H1 (cell line): Measurements from ENCODE around the gene MGAT5. TPM values are rescaled to one million over a fixed set of nuclear protein-coding genes. Genes with fewer than 3 reads are reported as not detected.

Experiments
- CTCF ChIA-PET: fragments of 300-600 bp; sonication (Branson Sonifier 250); formaldehyde crosslinking; loops from one replicate; lab custom pipeline; 2021; ENCODE audit not compliant: partially characterized antibody; lab: Charles Lee
- POLR2A ChIA-PET: fragments of 300-600 bp; sonication (Branson Sonifier 250); formaldehyde crosslinking; loops from one replicate; lab custom pipeline; 2021; ENCODE audit warnings: inconsistent platforms; ENCODE audit not compliant: partially characterized antibody; lab: Charles Lee
- DNase-seq, 2 experiments: peaks; one replicate each; pipeline versions ENCODE4 v3.0.0 to v3.0.0-alpha.2; 2010 to 2022; ENCODE audit warnings: low spot score in 2 of 2, low read depth in 1 of 2, mixed read lengths in 1 of 2
- FAIRE-seq: peaks from 2 replicates; lab custom pipeline; 2011; peaks lifted over from hg19 to GRCh38; lab: Jason Lieb, UNC
- H2AFZ ChIP-seq: 2 replicates; pipeline ENCODE4 v1.8.1; 2012; ENCODE audit warnings: low read length, inconsistent platforms
- H2AK5ac ChIP-seq: 2 replicates; pipeline ENCODE4 v1.6.1; 2013; ENCODE audit warnings: low read depth, low read length
- H2BK120ac ChIP-seq: replicated peaks from 2 replicates; pipeline ENCODE3; 2013; ENCODE audit warnings: low read depth, low read length, inconsistent platforms
- H2BK12ac ChIP-seq: 2 replicates; pipeline ENCODE4 v1.6.1; 2013; ENCODE audit warnings: low read depth, low read length
- H2BK15ac ChIP-seq: 2 replicates; pipeline ENCODE4 v1.6.1; 2013; ENCODE audit warnings: low read length
- H2BK20ac ChIP-seq: 2 replicates; pipeline ENCODE4 v1.6.1; 2013; ENCODE audit warnings: low read length
- H2BK5ac ChIP-seq: 2 replicates; pipeline ENCODE4 v1.6.1; 2013; ENCODE audit warnings: low read depth, low read length
- H3K14ac ChIP-seq: 2 replicates; pipeline ENCODE4 v1.6.1; 2013; ENCODE audit warnings: inconsistent platforms; ENCODE audit not compliant: insufficient read length
- H3K18ac ChIP-seq: 2 replicates; pipeline ENCODE4 v1.6.1; 2013; ENCODE audit warnings: low read length; ENCODE audit errors: extremely low read depth
- H3K23ac ChIP-seq: 2 replicates; pipeline ENCODE4 v1.6.1; 2013; ENCODE audit warnings: inconsistent platforms; ENCODE audit not compliant: insufficient read length
- H3K23me2 ChIP-seq: 2 replicates; pipeline ENCODE4 v1.6.1; 2013; ENCODE audit warnings: low read depth, low read length
- H3K27ac ChIP-seq: 2 replicates; pipeline ENCODE4 v1.6.1; 2011; ENCODE audit warnings: low read depth, low read length, inconsistent platforms
- H3K27me3 ChIP-seq, 4 experiments: replicated peaks in 1 of 4; 1 replicate in 1 of 4; 2 replicates in 3 of 4; pipeline versions ENCODE4 v1.6.1 to v1.8.1; 2011 to 2013; ENCODE audit warnings: low read length in 3 of 4, mild to moderate bottlenecking in 3 of 4, inconsistent platforms in 2 of 4, mixed read lengths in 2 of 4, moderate library complexity in 1 of 4; ENCODE audit not compliant: control insufficient read depth in 3 of 4, insufficient read depth in 3 of 4; ENCODE audit errors: extremely low read depth in 1 of 4
- H3K36me3 ChIP-seq, 4 experiments: 2 replicates each; pipeline versions ENCODE4 v1.6.1 to v1.8.1; 2011 to 2013; ENCODE audit warnings: mild to moderate bottlenecking in 4 of 4, low read length in 3 of 4, moderate library complexity in 2 of 4, control low read depth in 1 of 4, inconsistent platforms in 1 of 4; ENCODE audit not compliant: insufficient read depth in 4 of 4, control insufficient read depth in 2 of 4
- H3K4ac ChIP-seq: replicated peaks from 2 replicates; pipeline ENCODE3; 2013; ENCODE audit warnings: low read length, low read depth, mixed read lengths, inconsistent platforms; ENCODE audit not compliant: insufficient read length
- H3K4me1 ChIP-seq, 4 experiments: replicated peaks in 1 of 4; 1 replicate in 1 of 4; 2 replicates in 3 of 4; pipeline versions ENCODE4 v1.6.1 to v1.8.1; 2011 to 2013; ENCODE audit warnings: low read length in 3 of 4, inconsistent platforms in 2 of 4, mixed read lengths in 1 of 4; ENCODE audit not compliant: insufficient read depth in 4 of 4, control insufficient read depth in 3 of 4
- H3K4me2 ChIP-seq, 2 experiments: 2 replicates each; pipeline versions ENCODE4 v1.6.1 to v1.8.1; 2011 to 2013; ENCODE audit warnings: low read depth in 2 of 2, low read length in 2 of 2, control low read depth in 1 of 2, inconsistent platforms in 1 of 2, mild to moderate bottlenecking in 1 of 2; ENCODE audit not compliant: insufficient read depth in 1 of 2
- H3K4me3 ChIP-seq, 4 experiments: fragments of 200-600, 300-600 bp in 1 of 4; sonication (generic), shearing (Covaris generic), sonication (Bioruptor Twin) in 1 of 4; 2 replicates each; pipeline versions ENCODE4 v1.5.1 to v1.8.1; 2011 to 2016; ENCODE audit warnings: low read length in 4 of 4, low read depth in 3 of 4, control low read depth in 2 of 4, inconsistent platforms in 2 of 4, mild to moderate bottlenecking in 2 of 4, mixed read lengths in 1 of 4, moderate library complexity in 1 of 4; ENCODE audit not compliant: insufficient read depth in 2 of 4; ENCODE audit errors: extremely low read depth in 1 of 4
- H3K56ac ChIP-seq: replicated peaks from 2 replicates; pipeline ENCODE3; 2013; ENCODE audit warnings: low read depth, mild to moderate bottlenecking, mixed read lengths, low read length, inconsistent platforms; ENCODE audit not compliant: insufficient read length
- H3K79me1 ChIP-seq: 2 replicates; pipeline ENCODE4 v1.6.1; 2013; ENCODE audit warnings: low read depth, low read length, control low read depth
- H3K79me2 ChIP-seq, 2 experiments: 2 replicates each; pipeline versions ENCODE4 v1.6.1 to v1.8.1; 2012 to 2013; ENCODE audit warnings: low read length in 2 of 2, mild to moderate bottlenecking in 2 of 2, inconsistent platforms in 1 of 2; ENCODE audit not compliant: insufficient read depth in 2 of 2, control insufficient read depth in 1 of 2
- H3K9ac ChIP-seq, 4 experiments: replicated peaks in 1 of 4; 1 replicate in 1 of 4; 2 replicates in 3 of 4; pipeline versions ENCODE4 v1.6.1 to v1.8.1; 2011 to 2013; ENCODE audit warnings: low read depth in 3 of 4, low read length in 3 of 4, control low read depth in 2 of 4, mild to moderate bottlenecking in 2 of 4, moderate library complexity in 2 of 4, inconsistent platforms in 1 of 4; ENCODE audit errors: extremely low read depth in 1 of 4
- H3K9me3 ChIP-seq, 2 experiments: 2 replicates each; pipeline versions ENCODE4 v1.6.1 to v1.8.1; 2012 to 2013; ENCODE audit warnings: mild to moderate bottlenecking in 2 of 2, moderate library complexity in 2 of 2, control low read depth in 1 of 2, inconsistent platforms in 1 of 2, low read depth in 1 of 2, low read length in 1 of 2, mixed read lengths in 1 of 2; ENCODE audit not compliant: insufficient read depth in 2 of 2
- H4K20me1 ChIP-seq, 2 experiments: replicated peaks in 1 of 2; 2 replicates each; pipeline versions ENCODE3 to v1.8.1; 2011 to 2013; ENCODE audit warnings: inconsistent platforms in 2 of 2, low read length in 2 of 2, mild to moderate bottlenecking in 1 of 2; ENCODE audit not compliant: insufficient read depth in 2 of 2, control insufficient read depth in 1 of 2
- H4K5ac ChIP-seq: 2 replicates; pipeline ENCODE4 v1.6.1; 2013; ENCODE audit warnings: low read length, low read depth, mixed read lengths, inconsistent platforms; ENCODE audit not compliant: insufficient read length
- H4K8ac ChIP-seq: 2 replicates; pipeline ENCODE4 v1.8.0; 2013; ENCODE audit warnings: mild to moderate bottlenecking, moderate library complexity, low read length, inconsistent platforms; ENCODE audit not compliant: insufficient read depth; ENCODE audit errors: extremely low read depth
- H4K91ac ChIP-seq: replicated peaks from 2 replicates; pipeline ENCODE3; 2013; ENCODE audit warnings: low read length, mixed read lengths, inconsistent platforms; ENCODE audit not compliant: insufficient read length
- HDAC2 ChIP-seq, 2 experiments: fragments of 300-600 bp in 1 of 2; sonication (generic) in 1 of 2; IDR thresholded peaks; 2 replicates each; pipeline ENCODE4 v1.6.1; 2011 to 2012; ENCODE audit warnings: low read depth in 2 of 2, low read length in 2 of 2, mild to moderate bottlenecking in 2 of 2, moderate library complexity in 2 of 2, borderline replicate concordance in 1 of 2, inconsistent platforms in 1 of 2
- RAD21 ChIP-seq, 2 experiments: IDR thresholded peaks in 1 of 2; conservative IDR thresholded peaks in 1 of 2; 2 replicates each; pipeline ENCODE4 v1.6.1; 2011; ENCODE audit warnings: low read depth in 2 of 2, low read length in 2 of 2, improper control_type of control experiment in 1 of 2, inconsistent platforms in 1 of 2, mild to moderate bottlenecking in 1 of 2, moderate library complexity in 1 of 2
- RBBP5 ChIP-seq: IDR thresholded peaks from 2 replicates; pipeline ENCODE4 v1.7.1; 2012; ENCODE audit warnings: low read depth, mild to moderate bottlenecking, inconsistent platforms, low read length, moderate library complexity, borderline replicate concordance
- TBP ChIP-seq: IDR thresholded peaks from 2 replicates; pipeline ENCODE4 v1.6.1; 2011; ENCODE audit warnings: low read depth, low read length, improper control_type of control experiment
- WGBS, 2 experiments: shearing (Covaris generic) in 1 of 2; methylation state at CpG; one replicate each; pipeline versions ENCODE4 v1.1.6 to v1.1.7; 2013 to 2015; ENCODE audit warnings: low lambda C conversion rate in 2 of 2, mixed read lengths in 2 of 2, inconsistent platforms in 1 of 2, low coverage in 1 of 2, missing lambda C conversion rate in 1 of 2; ENCODE audit not compliant: insufficient replicate concordance in 2 of 2, insufficient coverage in 1 of 2, insufficient read length in 1 of 2; ENCODE audit errors: extremely low coverage in 1 of 2, missing lambda C conversion rate in 1 of 2; 5-methylcytosine and 5-hydroxymethylcytosine counted together
- polyA plus RNA-seq, 7 experiments: library from polyadenylated mRNA; depleted of rRNA in 3 of 7; stranded (reverse) in 5 of 7; unstranded in 2 of 7; fragments of >200 nt in 5 of 7; fragments of 200-250 nt in 2 of 7; gene quantifications; 1 replicate in 5 of 7; 2 replicates in 1 of 7; 4 replicates in 1 of 7; pipeline versions ENCODE4 v1.2.1 to v1.2.3, GENCODE V29; 2011 to 2013; ENCODE audit warnings: missing spikeins in 2 of 7, mixed read lengths in 2 of 7
- total RNA-seq: library from RNA; stranded (reverse); fragmentation: NEBNext Ultra II Directional; extraction: Animal tissue kit (Norgen Biotek cat#: 25700); gene quantifications from 2 replicates; pipeline ENCODE4 v1.2.1, GENCODE V29; 2021

The MGAT5 gene
- total and polyA plus RNA-seq, 2 of the 8 experiments (the other 6 are each of a cell fraction or from before 2014, with no cell fraction given) = 11.2 to 49.2 TPM

GRCh38 chr2:134498654-134499053 lies 244.8 kb downstream of the MGAT5 start:
- Histone ChIP-seq H3K79me1 (no peaks in the 10 kb centered on the region), H3K18ac (no peak overlapping the region), H4K8ac (no peak overlapping the region), H3K9ac (no peak overlapping the region), H2AFZ (no peak overlapping the region), H4K91ac (no peak overlapping the region), H3K79me2 (no peaks in the 10 kb centered on the region), H3K4ac (no peak overlapping the region), H2BK12ac (no peak overlapping the region), H2BK15ac (no peak overlapping the region), H3K14ac (no peak overlapping the region), H3K36me3 (no peaks in the 10 kb centered on the region), H3K9me3 (no peaks in the 10 kb centered on the region), H3K4me2 (no peak overlapping the region), H4K5ac (no peak overlapping the region), H2BK20ac (no peak overlapping the region), H3K4me1 (peaks cover 0 to 8% (median 0%) of the 10 kb centered on the region in 4 experiments; a peak in 3 of 7 replicates), H3K27ac (no peak overlapping the region), H3K27me3 (no peaks in the 10 kb centered on the region), H3K56ac (no peak overlapping the region), H2AK5ac (no peak overlapping the region), H3K23me2 (no peaks in the 10 kb centered on the region), H2BK5ac (no peak overlapping the region), H4K20me1 (no peaks in the 10 kb centered on the region), H3K23ac (no peak overlapping the region), H2BK120ac (no peak overlapping the region), H3K4me3 (no peak overlapping the region)
- POLR2A ChIA-PET = no interaction called here
- FAIRE-seq (no peak), DNase-seq (no peak)
- CTCF ChIA-PET = interaction anchor here (0.6 to 2.7 kb wide), 8 partner anchors 8 to 345 kb away, joined by 3 to 12 read pairs (median 4); no protein-coding TSS in a partner anchor
- TF ChIP-seq RBBP5 = no peak
- TF ChIP-seq RAD21 (IDR thresholded peaks at IDR 0.05 in 1 of 2, conservative IDR thresholded peaks at IDR 0.05 in 1 of 2; ENCODE audit: low read depth in 2 of 2, low read length in 2 of 2) = 0 out of 4 replicates have a peak, but pooled peaks of 1 of the 2 experiments have one; percentile 10
- no peak for TF ChIP-seq TBP
- no peak for TF ChIP-seq HDAC2 (IDR thresholded peaks at IDR 0.05; ENCODE audit: borderline replicate concordance in 1 of 2, low read depth in 2 of 2, low read length in 2 of 2)
- WGBS, 2 experiments = 93% methylated on average over 7 of the region's 7 CpGs; no CpG with 5 or more reads in 1 of the 2 experiments
